Stimulated activated CD4-positive, alpha-beta T cell treated with anti-CD3 and anti-CD28 coated beads, Interleukin-15, amount 100 ng/mL, for 24 hours (primary cell): Measurements from ENCODE around the gene FAM114A1.
"Not testable (repeated sequence)": the region's sequence is repeated elsewhere in the genome, so short reads cannot be mapped to it uniquely, and the experiment has no call there.

Experiments
- DNase-seq: peaks from one replicate; pipeline ENCODE4 v3.0.0-alpha.2; 2020

Gene FAM114A1

GRCh38 chr4:38940476-38940875 is 72.9 kb downstream of the FAM114A1 start:
- no peak for DNase-seq

GRCh38 chr4:38941906-38942305 is 74.3 kb downstream of the FAM114A1 start:
- peak; percentile 21 for DNase-seq

- DNase-seq: no peak
Observed at GRCh38 chr4:38943343-38943742, 75.7 kb downstream of the FAM114A1 start.

GRCh38 chr4:38944440-38944839 is 76.8 kb downstream of the FAM114A1 start:
- DNase-seq: no peak

- DNase-seq: no peak
Observed at GRCh38 chr4:38946919-38947318, 79.3 kb downstream of the FAM114A1 start.

GRCh38 chr4:38948551-38948950 is 80.9 kb downstream of the FAM114A1 start:
- DNase-seq: no peak

- peak; percentile 25 for DNase-seq
Observed at GRCh38 chr4:38949411-38950051, 81.9 kb downstream of the FAM114A1 start.

- no peak for DNase-seq
Observed at GRCh38 chr4:38950159-38950558, 82.6 kb downstream of the FAM114A1 start.

- no peak for DNase-seq
Observed at GRCh38 chr4:38950734-38951133, 83.1 kb downstream of the FAM114A1 start.

GRCh38 chr4:38951598-38951997 is 84.0 kb downstream of the FAM114A1 start:
- no peak for DNase-seq

- no peak for DNase-seq
Observed at GRCh38 chr4:38952017-38952416, 84.4 kb downstream of the FAM114A1 start.

GRCh38 chr4:38954727-38955126 is 87.1 kb downstream of the FAM114A1 start:
- DNase-seq: no peak

GRCh38 chr4:38955957-38956356 is 88.4 kb downstream of the FAM114A1 start:
- DNase-seq: no peak

GRCh38 chr4:38957261-38957815 is 89.7 kb downstream of the FAM114A1 start:
- DNase-seq: no peak

GRCh38 chr4:38957893-38958292 is 90.3 kb downstream of the FAM114A1 start:
- peak; percentile 37 for DNase-seq

GRCh38 chr4:38958453-38959190 is 91.0 kb downstream of the FAM114A1 start:
- no peak for DNase-seq

GRCh38 chr4:38959248-38959647 is 91.6 kb downstream of the FAM114A1 start:
- not testable (repeated sequence) for DNase-seq

GRCh38 chr4:38964942-38965775 is 97.6 kb downstream of the FAM114A1 start:
- no peak for DNase-seq

- DNase-seq: no peak
Observed at GRCh38 chr4:38965866-38966265, 98.3 kb downstream of the FAM114A1 start.

GRCh38 chr4:38967260-38968095 is 99.9 kb downstream of the FAM114A1 start:
- no peak for DNase-seq

GRCh38 chr4:38968668-38969067 is 101.1 kb downstream of the FAM114A1 start:
- DNase-seq: no peak

GRCh38 chr4:38976308-38976707 is 108.7 kb downstream of the FAM114A1 start:
- no peak for DNase-seq
